Activated CD4-positive, alpha-beta T cell treated with anti-CD3 and anti-CD28 coated beads for 48 hours (primary cell): Measurements from ENCODE around the gene CISTR.
A peak's percentile ranks its signal among the peaks of the same experiment; 100 is the strongest.

Source experiments
- DNase-seq: peaks from one replicate; pipeline ENCODE4 v3.0.0-alpha.2; 2020

The CISTR gene

DNA sequence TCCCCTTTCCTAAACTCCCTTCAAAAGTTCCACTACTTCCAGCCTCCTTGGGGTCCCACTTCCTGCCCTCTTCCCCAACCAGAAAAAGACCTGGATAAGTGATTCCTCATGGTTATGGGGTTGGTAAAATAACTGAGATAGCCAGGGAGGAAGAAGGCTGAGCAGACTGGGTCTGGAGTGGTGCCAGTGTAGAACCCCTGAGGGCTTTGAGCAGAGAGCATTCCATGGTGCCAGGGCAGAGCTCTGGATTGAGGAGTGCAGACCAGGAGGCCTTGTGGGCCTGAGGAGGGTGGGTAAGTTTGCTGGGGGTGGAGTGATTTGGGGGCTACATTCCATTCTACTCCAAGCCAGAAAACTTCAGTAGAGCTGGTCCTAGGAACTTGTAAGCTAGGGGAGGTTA lies 9.5 kb upstream of the CISTR start:
- DNase-seq, result no peak

DNA sequence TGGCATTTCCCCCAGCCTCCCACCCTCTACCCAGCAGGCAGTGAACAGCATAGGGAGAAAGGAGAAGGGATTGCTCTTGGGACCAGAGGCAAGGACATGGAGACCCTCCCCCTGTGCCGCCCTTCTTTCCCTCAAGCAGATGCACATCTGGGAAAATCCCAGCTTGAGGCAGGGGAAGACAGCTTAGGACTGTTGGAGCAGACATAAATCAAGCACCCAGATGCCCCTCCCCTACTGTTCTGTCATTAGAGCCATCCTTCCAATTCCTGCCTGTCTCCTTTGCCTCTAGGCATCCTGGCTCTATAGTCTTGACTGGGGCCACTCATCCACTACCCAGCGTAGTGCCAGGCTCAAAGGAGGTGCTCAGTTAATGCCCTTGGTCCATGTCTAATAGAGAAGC lies 7.5 kb upstream of the CISTR start:
- no peak for DNase-seq

DNA sequence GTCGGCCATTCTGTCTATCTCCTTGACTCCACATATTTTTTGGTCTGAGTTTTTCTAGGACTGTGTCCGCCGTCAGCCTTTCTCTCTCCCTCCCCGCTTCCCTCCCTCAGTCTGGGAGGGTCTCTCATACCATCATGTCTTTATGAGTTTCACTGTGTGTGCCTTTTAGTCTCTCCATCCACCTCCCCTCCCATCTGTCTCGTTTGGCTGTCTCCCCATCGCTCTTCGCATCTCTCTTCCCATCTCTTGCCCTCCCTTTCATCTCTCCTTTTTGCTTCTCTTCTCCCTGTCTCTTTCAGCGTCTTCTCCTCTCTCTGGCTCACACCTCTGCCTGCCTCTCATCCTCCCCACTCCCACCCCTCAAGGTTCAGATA lies 6.9 kb upstream of the CISTR start:
- no peak for DNase-seq

DNA sequence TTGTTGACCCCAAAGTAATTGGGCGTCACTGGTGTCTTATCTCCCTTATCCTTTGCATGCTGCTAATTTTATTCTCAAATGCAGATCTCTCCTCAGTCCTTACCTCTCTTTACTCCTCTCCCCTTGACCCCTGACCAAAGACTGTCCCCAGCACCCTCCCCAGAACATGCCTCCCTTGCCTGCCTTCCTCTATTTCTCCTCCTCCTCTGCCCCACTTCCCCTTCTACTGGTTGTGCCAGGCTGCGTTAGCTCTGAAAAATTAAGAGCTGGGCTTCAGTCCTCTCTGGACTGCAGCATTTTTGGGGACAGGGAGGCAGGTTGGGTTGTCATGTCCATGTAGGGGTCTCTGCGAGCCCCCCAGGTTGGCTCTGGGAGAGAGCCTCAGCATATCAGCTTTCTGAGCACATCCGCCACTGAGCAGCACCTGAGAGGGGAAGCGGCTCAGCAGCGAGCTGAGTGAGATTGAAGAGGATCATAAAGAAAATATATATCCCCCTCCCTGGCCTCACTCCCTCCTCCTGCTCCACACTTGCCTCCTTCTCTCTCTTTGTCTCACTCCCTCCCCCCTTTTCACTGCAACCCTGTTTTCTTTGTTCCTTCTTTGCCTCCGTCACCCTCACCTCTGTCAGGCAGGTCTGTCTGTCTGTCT lies 6.4 kb upstream of the CISTR start:
- no peak for DNase-seq

GRCh38 chr12:53757101-53757770 lies 5.5 kb upstream of the CISTR start:
- DNase-seq, result peak; percentile 91

GRCh38 chr12:53756300-53757100 lies 4.7 kb upstream of the CISTR start:
- no peak for DNase-seq

- no peak for DNase-seq
Measured at GRCh38 chr12:53755893-53756292, 4.1 kb upstream of the CISTR start.

- DNase-seq, result no peak
Measured at GRCh38 chr12:53755451-53755891, 3.7 kb upstream of the CISTR start.

GRCh38 chr12:53754633-53755264 lies 3.0 kb upstream of the CISTR start:
- no peak for DNase-seq

- DNase-seq, result no peak
Measured at GRCh38 chr12:53754188-53754585, 2.4 kb upstream of the CISTR start.

- DNase-seq, result no peak
Measured at GRCh38 chr12:53752621-53753020, 842 bp upstream of the CISTR start.

DNA sequence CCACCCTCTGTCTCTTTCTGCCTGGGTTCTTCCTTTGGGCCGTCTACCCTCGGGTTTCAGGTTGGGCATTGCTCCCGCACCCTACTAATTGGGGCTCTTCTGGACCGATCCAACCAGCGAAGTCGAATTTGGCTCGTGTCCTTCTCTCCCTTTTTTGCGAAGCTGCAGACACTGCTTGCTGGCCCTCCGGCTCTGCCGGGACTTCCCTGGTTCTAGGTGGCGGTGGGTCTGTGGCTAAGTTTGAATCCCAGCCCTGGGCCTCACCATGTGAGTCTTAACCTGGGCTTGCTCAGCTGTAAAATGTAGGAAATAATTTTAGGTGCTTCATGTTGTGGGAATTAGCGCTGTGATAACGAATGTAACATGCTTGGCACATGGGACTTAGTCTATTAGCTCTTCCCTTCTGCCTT lies 418 bp upstream of the CISTR start:
- DNase-seq, result no peak

DNA sequence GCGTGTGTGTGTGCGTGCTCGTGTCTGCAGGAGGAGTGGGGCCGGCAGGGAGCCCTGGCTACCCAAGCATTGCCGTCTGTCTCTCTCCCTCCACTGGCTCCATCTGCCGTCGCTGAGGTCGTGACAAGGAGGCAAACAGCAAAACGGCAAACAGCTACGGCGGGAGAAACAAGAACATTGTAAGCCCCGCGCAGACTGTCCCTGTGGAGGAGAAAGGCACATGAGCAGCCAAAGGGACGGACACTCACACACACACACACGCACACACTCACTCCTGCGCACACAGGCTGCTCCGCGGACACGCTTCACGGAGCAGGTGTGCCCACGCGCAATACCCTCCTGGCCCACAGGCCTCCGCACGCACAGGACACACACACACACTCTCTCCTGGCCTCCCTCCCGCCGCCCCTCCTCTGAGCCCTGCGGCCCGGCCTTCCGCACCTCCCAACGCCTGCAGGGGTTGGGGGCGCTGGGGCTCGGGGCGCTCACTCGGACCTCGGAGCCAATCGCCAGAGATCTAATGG lies 905 bp downstream of the CISTR start:
- DNase-seq, result peak; percentile 28

DNA sequence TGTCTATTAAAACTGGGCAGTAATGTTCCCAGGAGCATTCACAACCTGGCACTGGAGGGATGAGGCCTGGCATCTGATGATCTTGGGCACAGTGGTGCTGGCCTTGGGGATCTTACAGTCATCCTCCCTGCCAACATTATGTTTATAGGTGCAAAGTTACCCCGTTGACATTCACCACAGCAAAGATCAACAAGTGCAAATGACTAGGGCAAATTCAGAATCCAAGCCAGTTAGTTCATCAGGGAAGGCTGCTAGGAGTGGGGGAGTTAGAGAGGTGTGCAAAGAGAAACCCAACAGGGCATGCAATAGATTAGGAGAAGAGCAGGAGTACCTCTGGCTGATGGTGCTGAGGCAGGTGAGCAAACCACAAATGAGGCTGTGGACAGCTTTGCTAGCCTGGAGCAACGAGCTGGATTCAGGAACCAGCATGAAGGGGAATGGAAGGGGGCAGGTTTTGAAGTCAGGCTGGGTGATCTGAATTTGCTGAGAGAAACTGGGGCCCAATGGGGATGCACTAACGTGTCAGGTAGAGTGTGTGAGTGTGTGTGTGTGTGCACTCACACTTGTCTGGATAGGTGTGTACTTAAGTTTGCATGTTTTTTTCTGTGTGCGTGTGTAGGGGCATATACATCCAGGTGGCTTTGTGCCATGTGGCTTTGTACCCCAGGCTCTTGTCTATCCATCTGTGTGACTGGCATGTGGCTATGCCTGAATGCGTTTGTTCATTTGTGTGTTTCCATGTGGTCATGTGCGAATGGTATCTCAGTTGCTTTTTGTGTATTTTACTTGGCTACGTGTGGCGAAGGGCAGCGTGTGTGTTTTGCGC lies 1.6 kb downstream of the CISTR start:
- DNase-seq, result no peak

GRCh38 chr12:53748072-53748840 lies 3.5 kb downstream of the CISTR start:
- DNase-seq, result no peak

- DNase-seq, result no peak
Measured at GRCh38 chr12:53747095-53747494, 4.7 kb downstream of the CISTR start.

GRCh38 chr12:53746592-53747092 lies 5.1 kb downstream of the CISTR start:
- peak; percentile 92 for DNase-seq

GRCh38 chr12:53744751-53745150 lies 7.0 kb downstream of the CISTR start:
- no peak for DNase-seq

DNA sequence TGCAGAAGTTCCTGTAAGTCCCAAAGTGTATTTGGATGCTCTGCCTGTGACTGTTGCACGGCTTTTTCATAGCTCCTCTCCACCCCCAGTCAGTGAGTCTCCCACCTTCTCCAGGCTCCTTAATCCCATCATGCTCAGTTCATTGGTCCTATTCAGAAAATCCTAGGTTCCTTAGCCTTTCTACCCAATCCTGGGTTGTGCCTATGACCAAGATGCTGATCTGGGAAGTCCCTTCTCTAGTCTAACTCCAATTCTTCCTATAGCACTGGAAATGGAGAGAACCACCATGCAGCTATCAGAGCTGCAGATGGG lies 7.7 kb downstream of the CISTR start:
- no peak for DNase-seq

- peak; percentile 69 for DNase-seq
Measured at GRCh38 chr12:53743266-53744129, 8.3 kb downstream of the CISTR start.

GRCh38 chr12:53740130-53740491 lies 11.7 kb downstream of the CISTR start:
- DNase-seq, result no peak
